Esophagus squamous epithelium (tissue), 5 donors: Measurements from ENCODE around the gene AMFR. TPM values are rescaled to one million over a fixed set of nuclear protein-coding genes. Genes with fewer than 3 reads are reported as not detected.

Experiments
- DNase-seq: peaks from one replicate; lab custom pipeline; 2025; lab: John Stamatoyannopoulos, UW
- H3K27ac ChIP-seq, 4 donors: fragments of 200-600 bp; sonication (generic); one replicate each; pipeline ENCODE4 v1.5.1; 2016 to 2019; ENCODE audit warnings: mild to moderate bottlenecking in 1 of 4
- H3K27me3 ChIP-seq, 4 donors: fragments of 200-600 bp; sonication (generic); 1 replicate in 3 of 4; 2 replicates in 1 of 4; pipeline versions ENCODE4 v1.5.1 to v1.6.0; 2017 to 2021; ENCODE audit warnings: antibody characterized with exemption in 1 of 4
- H3K36me3 ChIP-seq, 3 donors: fragments of 200-600 bp; sonication (generic); one replicate each; pipeline ENCODE4 v1.5.1; 2016 to 2019
- H3K4me1 ChIP-seq, 3 donors: fragments of 200-600 bp; sonication (generic); one replicate each; pipeline ENCODE4 v1.5.1; 2017 to 2019
- H3K4me3 ChIP-seq, 4 donors: fragments of 200-600 bp; sonication (generic); 1 replicate in 3 of 4; 2 replicates in 1 of 4; pipeline ENCODE4 v1.5.1; 2016 to 2019; ENCODE audit warnings: mild to moderate bottlenecking in 2 of 4, moderate library complexity in 1 of 4
- H3K9me3 ChIP-seq, 3 donors: fragments of 200-600 bp; sonication (generic); one replicate each; pipeline ENCODE4 v1.5.1; 2016 to 2019
- POLR2A ChIP-seq, 4 donors: fragments of 450-650 bp; IDR thresholded peaks; one replicate each; pipeline ENCODE4 v1.6.1; 2017; ENCODE audit warnings: antibody characterized with exemption in 4 of 4, mild to moderate bottlenecking in 4 of 4, moderate library complexity in 3 of 4
- WGBS, 2 donors: methylation state at CpG; one replicate each; pipeline ENCODE4 v1.1.5; 2018; 5-methylcytosine and 5-hydroxymethylcytosine counted together
- intact Hi-C: fragments of 100-400 bp; cut with DNase I; formaldehyde crosslinking; loops from one replicate; pipeline ENCODE4 v1.15.0; 2022
- total RNA-seq, 4 donors: library from RNA; depleted of rRNA; stranded (reverse); fragments of >200 nt; gene quantifications; one replicate each; pipeline ENCODE4 v1.1.0, GENCODE V29; 2016
- TF ChIP-seq, protein P1 (sequence below), 6 experiments: fragments of 450-650 bp in 4 of 6; fragments of 200-600 bp in 2 of 6; sonication (generic) in 2 of 6; IDR thresholded peaks; one replicate each; pipeline ENCODE4 v1.5.1; 2016 to 2019; ENCODE audit warnings: antibody characterized with exemption in 6 of 6, mild to moderate bottlenecking in 4 of 6, moderate library complexity in 4 of 6
- donor health status: DM: yes; HTN: yes; CAD: no.

Gene AMFR
- total RNA-seq, 4 donors from 2014 or later, result 69.9 to 133 (median 111) TPM

DNA sequence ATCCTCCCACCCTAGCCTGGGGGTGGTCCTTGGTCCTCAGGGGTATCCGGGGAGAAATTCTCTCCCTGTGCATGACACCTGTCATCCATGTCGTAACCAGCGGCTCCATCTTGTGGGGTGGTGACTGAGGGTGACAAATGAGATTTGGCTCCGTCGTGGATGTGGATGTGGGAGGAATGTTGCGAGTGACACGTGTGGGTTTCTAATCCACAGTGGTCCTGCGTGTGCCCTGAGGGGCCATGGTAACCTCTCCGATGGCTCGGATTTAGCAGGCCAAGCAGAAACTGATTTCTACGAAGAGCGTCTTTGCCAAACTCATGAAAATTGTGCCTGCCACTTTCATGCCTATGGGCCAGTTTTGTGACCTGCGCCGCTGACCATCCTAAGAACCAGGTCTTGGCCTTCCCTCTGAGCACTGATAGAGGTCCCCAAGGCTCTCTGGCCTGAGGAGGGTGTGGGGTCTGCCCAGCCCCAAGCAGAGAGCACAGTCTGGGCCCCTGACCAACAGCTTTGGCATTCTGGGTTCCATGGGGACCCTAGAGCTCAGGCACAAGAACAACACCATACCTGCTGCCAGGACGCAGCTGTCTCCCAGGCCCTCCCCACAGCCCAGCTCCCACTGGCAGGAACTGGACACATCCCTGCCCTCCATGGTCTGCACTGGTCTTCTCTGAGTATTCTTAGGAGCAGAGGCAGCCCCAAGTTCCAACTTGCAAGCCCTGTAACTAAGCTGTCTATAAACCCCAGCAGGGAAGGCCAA, 79.0 kb downstream of the AMFR start:
- intact Hi-C loops, result no loop called here
- Histone ChIP-seq H3K27ac (no peak overlapping the region), H3K4me3 (no peak overlapping the region), H3K36me3 (no peaks in the 10 kb centered on the region), H3K27me3 (no peaks in the 10 kb centered on the region), H3K9me3 (no peaks in the 10 kb centered on the region), H3K4me1 (peaks cover 0 to 31% (median 5%) of the 10 kb centered on the region in 3 donors)
- no peak for TF ChIP-seq POLR2A (IDR thresholded peaks at IDR 0.05)
- TF ChIP-seq, protein P1, sequence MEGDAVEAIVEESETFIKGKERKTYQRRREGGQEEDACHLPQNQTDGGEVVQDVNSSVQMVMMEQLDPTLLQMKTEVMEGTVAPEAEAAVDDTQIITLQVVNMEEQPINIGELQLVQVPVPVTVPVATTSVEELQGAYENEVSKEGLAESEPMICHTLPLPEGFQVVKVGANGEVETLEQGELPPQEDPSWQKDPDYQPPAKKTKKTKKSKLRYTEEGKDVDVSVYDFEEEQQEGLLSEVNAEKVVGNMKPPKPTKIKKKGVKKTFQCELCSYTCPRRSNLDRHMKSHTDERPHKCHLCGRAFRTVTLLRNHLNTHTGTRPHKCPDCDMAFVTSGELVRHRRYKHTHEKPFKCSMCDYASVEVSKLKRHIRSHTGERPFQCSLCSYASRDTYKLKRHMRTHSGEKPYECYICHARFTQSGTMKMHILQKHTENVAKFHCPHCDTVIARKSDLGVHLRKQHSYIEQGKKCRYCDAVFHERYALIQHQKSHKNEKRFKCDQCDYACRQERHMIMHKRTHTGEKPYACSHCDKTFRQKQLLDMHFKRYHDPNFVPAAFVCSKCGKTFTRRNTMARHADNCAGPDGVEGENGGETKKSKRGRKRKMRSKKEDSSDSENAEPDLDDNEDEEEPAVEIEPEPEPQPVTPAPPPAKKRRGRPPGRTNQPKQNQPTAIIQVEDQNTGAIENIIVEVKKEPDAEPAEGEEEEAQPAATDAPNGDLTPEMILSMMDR (IDR thresholded peaks at IDR 0.05), result no peak
- 80 to 89% methylated on average over 9 of the region's 15 CpGs for WGBS, 2 donors
- DNase-seq, result no peak

GRCh38 chr16:56345406-56346050, 79.8 kb downstream of the AMFR start:
- H3K36me3 ChIP-seq, result no peaks in the 10 kb centered on the region
- no peak for TF ChIP-seq POLR2A (IDR thresholded peaks at IDR 0.05)
- no peak for DNase-seq
- no peak overlapping the region for H3K4me3 ChIP-seq
- H3K4me1 ChIP-seq, result peaks cover 0 to 36% (median 5%) of the 10 kb centered on the region in 3 donors
- intact Hi-C loops, result no loop called here
- WGBS, 2 donors, result 61 to 86% methylated on average over 3 to 5 of the region's 13 CpGs
- H3K9me3 ChIP-seq, result no peaks in the 10 kb centered on the region
- H3K27me3 ChIP-seq, result no peaks in the 10 kb centered on the region
- H3K27ac ChIP-seq, result no peak overlapping the region

- peaks cover 0 to 43% (median 5%) of the 10 kb centered on the region in 3 donors for H3K4me1 ChIP-seq
- H3K36me3 ChIP-seq, result no peaks in the 10 kb centered on the region
- intact Hi-C loops, result no loop called here
- 70 to 81% methylated on average over 4 to 5 of the region's 18 CpGs for WGBS, 2 donors
- H3K9me3 ChIP-seq, result no peaks in the 10 kb centered on the region
- no peak overlapping the region for H3K4me3 ChIP-seq
- TF ChIP-seq POLR2A (IDR thresholded peaks at IDR 0.05), result no peak
- TF ChIP-seq, protein P1 (IDR thresholded peaks at IDR 0.05), result no peak
- H3K27ac ChIP-seq, result no peak overlapping the region
- no peaks in the 10 kb centered on the region for H3K27me3 ChIP-seq
- no peak for DNase-seq
Measured at GRCh38 chr16:56344518-56345405, 80.6 kb downstream of the AMFR start.

DNA sequence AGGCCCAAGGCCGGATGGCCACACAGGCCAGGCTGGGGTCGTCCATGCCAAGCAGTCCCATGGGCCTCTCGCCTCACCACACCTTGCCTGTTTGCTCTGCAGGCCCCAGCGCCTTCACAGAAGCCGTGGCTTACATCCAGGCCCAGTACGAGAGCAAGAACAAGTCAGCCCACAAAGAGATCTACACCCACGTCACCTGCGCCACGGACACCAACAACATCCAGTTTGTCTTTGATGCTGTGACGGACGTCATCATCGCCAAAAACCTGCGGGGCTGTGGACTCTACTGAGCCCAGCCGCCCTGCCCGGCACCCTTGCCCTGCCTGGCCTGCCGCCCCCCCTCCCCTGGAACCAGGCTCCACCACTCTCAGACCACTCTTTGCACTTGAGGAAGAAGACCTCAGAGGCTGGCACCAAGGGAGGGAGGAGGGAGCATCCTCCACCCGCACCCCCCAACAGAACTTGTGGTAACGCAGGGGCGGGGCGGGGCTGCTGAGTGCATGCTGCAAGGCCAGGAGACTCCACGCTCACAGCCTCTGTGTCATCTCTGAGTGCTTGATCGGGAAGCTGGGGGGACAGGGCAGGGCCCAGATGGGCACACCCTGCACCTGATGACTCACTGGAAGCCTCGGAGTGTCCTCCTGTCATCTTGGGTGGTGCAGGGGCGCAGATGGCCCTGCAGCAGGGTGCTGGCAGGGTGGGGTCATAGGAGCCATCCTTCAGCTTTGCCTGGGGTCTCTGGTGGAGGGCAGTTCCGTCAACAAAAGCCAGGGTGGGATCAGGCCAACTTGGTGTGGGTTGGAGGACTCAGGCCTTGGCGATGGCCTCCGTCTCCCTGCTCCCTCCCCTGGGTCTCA, 81.5 kb downstream of the AMFR start:
- Histone ChIP-seq H3K4me3 (no peak overlapping the region), H3K36me3 (no peaks in the 10 kb centered on the region), H3K27me3 (no peaks in the 10 kb centered on the region), H3K9me3 (no peaks in the 10 kb centered on the region), H3K27ac (peak overlapping the region in 1 of 4 donors; percentile 21), H3K4me1 (peaks cover 0 to 48% (median 5%) of the 10 kb centered on the region in 3 donors)
- 72 to 94% methylated on average over 2 to 16 of the region's 27 CpGs for WGBS, 2 donors
- intact Hi-C loops, result no loop called here
- no peak for DNase-seq
- TF ChIP-seq, protein P1 (IDR thresholded peaks at IDR 0.05), result no peak
- TF ChIP-seq POLR2A (IDR thresholded peaks at IDR 0.05), result no peak
